Fibroblast of mammary gland (primary cell): ENCODE measurements around the gene FRS2.
"Not testable (repeated sequence)": the region's sequence is repeated elsewhere in the genome, so short reads cannot be mapped to it uniquely, and the experiment has no call there.

Source experiments
- DNase-seq: peaks from one replicate; pipeline ENCODE4 v3.0.0-alpha.2; 2010; ENCODE audit warnings: low read depth
- H3K4me3 ChIP-seq: 2 replicates; pipeline ENCODE4 v1.5.1; 2011; ENCODE audit warnings: low read depth, mild to moderate bottlenecking, low read length, moderate library complexity; ENCODE audit not compliant: control insufficient read depth
- CTCF ChIP-seq: conservative IDR thresholded peaks from 2 replicates; pipeline ENCODE4 v1.5.1; 2011; ENCODE audit warnings: low read depth, low read length, inconsistent platforms; ENCODE audit not compliant: control insufficient read depth, insufficient read depth

Gene FRS2

GRCh38 chr12:69598174-69598753 lies 128.1 kb downstream of the FRS2 start:
- DNase-seq: no peak
- H3K4me3 ChIP-seq: no peak overlapping the region
- TF ChIP-seq CTCF: no peak

- TF ChIP-seq CTCF: no peak
- H3K4me3 ChIP-seq: no peak overlapping the region
- no peak for DNase-seq
Observed at GRCh38 chr12:69600804-69601203, 130.6 kb downstream of the FRS2 start.

- TF ChIP-seq CTCF: no peak
- H3K4me3 ChIP-seq: no peak overlapping the region
- DNase-seq: no peak
Observed at GRCh38 chr12:69601962-69602685, 131.9 kb downstream of the FRS2 start.

GRCh38 chr12:69602954-69603353 lies 132.8 kb downstream of the FRS2 start:
- no peak for DNase-seq
- TF ChIP-seq CTCF: no peak
- no peak overlapping the region for H3K4me3 ChIP-seq

- H3K4me3 ChIP-seq, DNase-seq: not testable (repeated sequence)
Observed at GRCh38 chr12:69603556-69603955, 133.4 kb downstream of the FRS2 start.

- DNase-seq, H3K4me3 ChIP-seq: not testable (repeated sequence)
Observed at GRCh38 chr12:69604275-69604674, 134.1 kb downstream of the FRS2 start.

- TF ChIP-seq CTCF: no peak
- peak; percentile 28 for DNase-seq
- H3K4me3 ChIP-seq: no peak overlapping the region
Observed at GRCh38 chr12:69608114-69608513, 137.9 kb downstream of the FRS2 start.

GRCh38 chr12:69610126-69610525 lies 139.9 kb downstream of the FRS2 start:
- TF ChIP-seq CTCF: no peak
- no peak for DNase-seq
- H3K4me3 ChIP-seq: no peak overlapping the region
